ENCODE results near the gene SLC35F4. TPM values are rescaled to one million over a fixed set of nuclear protein-coding genes. Genes with fewer than 3 reads are reported as not detected.

Gene SLC35F4
- total RNA-seq, 1 experiment from 2014 or later: not detected

- H3K27ac Mint-ChIP-seq (ENCODE audit: unreplicated experiment): no peak overlapping the region
- H3K36me3 Mint-ChIP-seq (ENCODE audit: insufficient read depth, unreplicated experiment): no peaks in the 10 kb centered on the region
- no peaks in the 10 kb centered on the region for H3K4me1 Mint-ChIP-seq (ENCODE audit: low read depth, unreplicated experiment)
- BruUV-seq (replicated peaks): no TSS peak
- peaks cover 20% of the 10 kb centered on the region for H3K27me3 Mint-ChIP-seq (ENCODE audit: insufficient read depth, unreplicated experiment)
- Histone ChIP-seq H3K9me3 (no peaks in the 10 kb centered on the region), H3K27me3 (replicated peaks; ENCODE audit: control insufficient read depth, insufficient read depth, low read length) (no peaks in the 10 kb centered on the region), H3K4me1 (no peaks in the 10 kb centered on the region), H3K4me3 (ENCODE audit: low read depth, low read length) (no peak overlapping the region), H3K36me3 (ENCODE audit: control insufficient read depth, insufficient read depth, low read length) (no peaks in the 10 kb centered on the region)
- no peak overlapping the region for H3K4me3 Mint-ChIP-seq (ENCODE audit: unreplicated experiment)
- TF ChIP-seq, protein P1, sequence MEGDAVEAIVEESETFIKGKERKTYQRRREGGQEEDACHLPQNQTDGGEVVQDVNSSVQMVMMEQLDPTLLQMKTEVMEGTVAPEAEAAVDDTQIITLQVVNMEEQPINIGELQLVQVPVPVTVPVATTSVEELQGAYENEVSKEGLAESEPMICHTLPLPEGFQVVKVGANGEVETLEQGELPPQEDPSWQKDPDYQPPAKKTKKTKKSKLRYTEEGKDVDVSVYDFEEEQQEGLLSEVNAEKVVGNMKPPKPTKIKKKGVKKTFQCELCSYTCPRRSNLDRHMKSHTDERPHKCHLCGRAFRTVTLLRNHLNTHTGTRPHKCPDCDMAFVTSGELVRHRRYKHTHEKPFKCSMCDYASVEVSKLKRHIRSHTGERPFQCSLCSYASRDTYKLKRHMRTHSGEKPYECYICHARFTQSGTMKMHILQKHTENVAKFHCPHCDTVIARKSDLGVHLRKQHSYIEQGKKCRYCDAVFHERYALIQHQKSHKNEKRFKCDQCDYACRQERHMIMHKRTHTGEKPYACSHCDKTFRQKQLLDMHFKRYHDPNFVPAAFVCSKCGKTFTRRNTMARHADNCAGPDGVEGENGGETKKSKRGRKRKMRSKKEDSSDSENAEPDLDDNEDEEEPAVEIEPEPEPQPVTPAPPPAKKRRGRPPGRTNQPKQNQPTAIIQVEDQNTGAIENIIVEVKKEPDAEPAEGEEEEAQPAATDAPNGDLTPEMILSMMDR (IDR thresholded peaks at IDR 0.05; ENCODE audit: insufficient read depth in 1 of 2, low read depth in 1 of 2, low read length in 1 of 2, severe bottlenecking in 1 of 2, unreplicated experiment in 1 of 2): no peak
- intact Hi-C loops (cut with micrococcal nuclease; ENCODE audit: unreplicated experiment): no loop called here
- no peak for DNase-seq
- CTCF ChIA-PET: no interaction called here
- POLR2A ChIA-PET: no interaction called here
- no peaks in the 10 kb centered on the region for H3K9me3 Mint-ChIP-seq (ENCODE audit: unreplicated experiment)
These were observed 45.3 kb downstream of the SLC35F4 start for GRCh38 chr14:57820581-57820980.

DNA sequence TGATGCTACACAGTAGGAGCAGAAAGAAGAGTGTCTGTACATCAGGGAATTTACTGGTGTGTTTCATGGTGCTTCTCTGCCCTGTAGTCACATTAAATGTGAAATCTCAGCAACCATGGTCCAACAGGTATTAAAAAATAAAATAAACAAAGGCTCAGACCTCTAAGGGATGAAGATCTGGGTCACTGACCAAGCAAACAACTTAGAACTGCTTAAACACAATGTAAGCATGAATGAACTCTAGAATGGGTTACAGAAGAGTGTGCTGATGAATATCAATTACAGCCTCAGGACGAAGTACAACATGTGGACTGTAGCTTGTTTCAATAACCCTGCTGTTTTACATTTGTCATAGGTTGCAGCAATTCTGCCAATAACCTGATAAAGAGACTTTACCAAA lies 47.4 kb downstream of the SLC35F4 start:
- intact Hi-C loops (cut with micrococcal nuclease; ENCODE audit: unreplicated experiment): no loop called here
- Histone ChIP-seq H3K36me3 (ENCODE audit: control insufficient read depth, insufficient read depth, low read length) (no peaks in the 10 kb centered on the region), H3K9me3 (no peaks in the 10 kb centered on the region), H3K4me3 (ENCODE audit: low read depth, low read length) (no peak overlapping the region), H3K4me1 (no peaks in the 10 kb centered on the region), H3K27me3 (replicated peaks; ENCODE audit: control insufficient read depth, insufficient read depth, low read length) (no peaks in the 10 kb centered on the region)
- no peaks in the 10 kb centered on the region for H3K9me3 Mint-ChIP-seq (ENCODE audit: unreplicated experiment)
- no peak overlapping the region for H3K4me3 Mint-ChIP-seq (ENCODE audit: unreplicated experiment)
- no TSS peak for BruUV-seq (replicated peaks)
- H3K27ac Mint-ChIP-seq (ENCODE audit: unreplicated experiment): no peak overlapping the region
- TF ChIP-seq, protein P1 (IDR thresholded peaks at IDR 0.05; ENCODE audit: insufficient read depth in 1 of 2, low read depth in 1 of 2, low read length in 1 of 2, severe bottlenecking in 1 of 2, unreplicated experiment in 1 of 2): no peak
- POLR2A ChIA-PET: no interaction called here
- H3K27me3 Mint-ChIP-seq (ENCODE audit: insufficient read depth, unreplicated experiment): peaks cover 15% of the 10 kb centered on the region
- no peaks in the 10 kb centered on the region for H3K4me1 Mint-ChIP-seq (ENCODE audit: low read depth, unreplicated experiment)
- CTCF ChIA-PET: no interaction called here
- no peaks in the 10 kb centered on the region for H3K36me3 Mint-ChIP-seq (ENCODE audit: insufficient read depth, unreplicated experiment)
- DNase-seq: no peak

DNA sequence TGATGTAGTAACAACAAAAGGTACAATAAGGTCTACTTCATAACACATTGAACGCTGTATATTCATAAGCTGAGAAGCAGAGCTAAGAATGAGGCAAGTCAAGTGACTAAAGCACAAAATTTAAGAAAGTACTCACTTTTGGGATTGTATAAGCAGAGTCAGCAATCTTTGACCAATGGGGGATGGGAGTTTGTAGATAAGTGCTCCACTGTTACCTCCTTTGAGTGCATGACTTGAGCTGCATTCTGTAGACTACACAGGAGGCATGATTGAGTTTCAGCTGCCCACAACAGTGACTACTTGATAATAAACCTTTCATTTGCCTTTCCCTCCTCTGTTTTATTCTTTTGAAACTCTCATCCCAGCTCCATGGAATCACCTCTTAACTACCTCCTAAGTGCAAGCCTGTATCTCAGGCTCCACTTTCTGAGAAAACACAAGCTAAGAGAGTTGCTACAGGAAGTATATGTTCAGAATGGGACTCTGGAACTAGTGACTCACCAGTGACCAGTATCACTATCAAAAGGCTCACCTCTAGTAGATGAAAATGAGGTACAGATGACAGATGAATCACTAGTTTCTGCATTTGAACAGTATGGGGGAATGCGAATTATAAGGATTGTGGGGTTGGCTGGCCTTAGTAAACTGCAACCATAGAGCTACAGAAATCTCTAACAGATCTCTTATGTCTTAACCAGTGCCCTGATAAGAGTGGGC lies 49.2 kb downstream of the SLC35F4 start:
- Histone ChIP-seq H3K27me3 (replicated peaks; ENCODE audit: control insufficient read depth, insufficient read depth, low read length) (no peaks in the 10 kb centered on the region), H3K9me3 (no peaks in the 10 kb centered on the region), H3K36me3 (ENCODE audit: control insufficient read depth, insufficient read depth, low read length) (no peaks in the 10 kb centered on the region), H3K4me3 (ENCODE audit: low read depth, low read length) (no peak overlapping the region), H3K4me1 (no peaks in the 10 kb centered on the region)
- Mint-ChIP-seq H3K27me3 (ENCODE audit: insufficient read depth, unreplicated experiment) (peaks cover 13% of the 10 kb centered on the region), H3K27ac (ENCODE audit: unreplicated experiment) (no peak overlapping the region), H3K4me1 (ENCODE audit: low read depth, unreplicated experiment) (no peaks in the 10 kb centered on the region), H3K4me3 (ENCODE audit: unreplicated experiment) (no peak overlapping the region), H3K9me3 (ENCODE audit: unreplicated experiment) (no peaks in the 10 kb centered on the region), H3K36me3 (ENCODE audit: insufficient read depth, unreplicated experiment) (no peaks in the 10 kb centered on the region)
- TF ChIP-seq, protein P1 (IDR thresholded peaks at IDR 0.05; ENCODE audit: insufficient read depth in 1 of 2, low read depth in 1 of 2, low read length in 1 of 2, severe bottlenecking in 1 of 2, unreplicated experiment in 1 of 2): no peak
- no TSS peak for BruUV-seq (replicated peaks)
- ChIA-PET POLR2A (no interaction called here), CTCF (no interaction called here)
- no peak for DNase-seq
- intact Hi-C loops (cut with micrococcal nuclease; ENCODE audit: unreplicated experiment): no loop called here

All from Caco-2 (cell line).